Measurements from ENCODE around the gene MECP2. TPM values are rescaled to one million over a fixed set of nuclear protein-coding genes. Genes with fewer than 3 reads are reported as not detected.

The MECP2 gene
- total RNA-seq, 1 experiment from 2014 or later: 52.8 TPM

DNA sequence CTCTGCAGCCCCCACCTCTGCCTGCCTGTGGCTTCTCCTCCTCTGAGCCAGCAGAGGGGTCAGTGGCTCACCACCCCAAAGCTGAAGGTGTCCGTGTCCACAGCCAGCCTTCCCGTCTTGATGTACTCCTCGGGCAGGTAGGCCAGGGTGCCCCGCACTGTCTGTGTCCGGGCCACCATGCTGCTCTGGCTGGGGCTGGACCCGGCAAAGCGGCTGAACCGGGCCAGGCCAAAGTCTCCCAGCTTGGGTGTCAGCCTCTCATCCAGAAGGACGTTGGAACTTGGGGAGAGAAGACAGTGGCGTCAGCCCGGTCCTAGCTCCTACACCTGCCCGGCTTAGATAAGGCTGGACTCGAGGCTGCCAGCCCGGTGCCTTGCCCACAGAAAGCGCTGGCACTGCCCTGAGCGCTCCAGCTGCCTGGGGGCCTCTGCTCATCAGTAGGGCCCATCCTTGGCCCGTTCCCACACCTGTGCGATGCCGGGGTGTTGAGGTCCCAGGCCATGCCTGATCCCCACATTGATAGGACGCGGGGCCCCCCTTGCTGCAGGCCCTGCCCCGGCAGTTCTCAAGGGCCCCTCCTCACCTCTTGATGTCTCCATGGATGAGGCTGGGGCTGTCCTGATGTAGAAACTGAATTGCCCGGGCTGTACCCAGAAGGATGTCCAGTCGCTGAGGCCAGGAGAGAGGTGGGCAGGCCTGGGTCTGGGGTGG, 81.0 kb downstream of the MECP2 start:
- TF ChIP-seq, protein P1, sequence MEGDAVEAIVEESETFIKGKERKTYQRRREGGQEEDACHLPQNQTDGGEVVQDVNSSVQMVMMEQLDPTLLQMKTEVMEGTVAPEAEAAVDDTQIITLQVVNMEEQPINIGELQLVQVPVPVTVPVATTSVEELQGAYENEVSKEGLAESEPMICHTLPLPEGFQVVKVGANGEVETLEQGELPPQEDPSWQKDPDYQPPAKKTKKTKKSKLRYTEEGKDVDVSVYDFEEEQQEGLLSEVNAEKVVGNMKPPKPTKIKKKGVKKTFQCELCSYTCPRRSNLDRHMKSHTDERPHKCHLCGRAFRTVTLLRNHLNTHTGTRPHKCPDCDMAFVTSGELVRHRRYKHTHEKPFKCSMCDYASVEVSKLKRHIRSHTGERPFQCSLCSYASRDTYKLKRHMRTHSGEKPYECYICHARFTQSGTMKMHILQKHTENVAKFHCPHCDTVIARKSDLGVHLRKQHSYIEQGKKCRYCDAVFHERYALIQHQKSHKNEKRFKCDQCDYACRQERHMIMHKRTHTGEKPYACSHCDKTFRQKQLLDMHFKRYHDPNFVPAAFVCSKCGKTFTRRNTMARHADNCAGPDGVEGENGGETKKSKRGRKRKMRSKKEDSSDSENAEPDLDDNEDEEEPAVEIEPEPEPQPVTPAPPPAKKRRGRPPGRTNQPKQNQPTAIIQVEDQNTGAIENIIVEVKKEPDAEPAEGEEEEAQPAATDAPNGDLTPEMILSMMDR (conservative IDR thresholded peaks at IDR 0.05; ENCODE audit: low read depth, low read length): no peak
- TF ChIP-seq EZH2 (IDR thresholded peaks at IDR 0.05; ENCODE audit: borderline replicate concordance, low read depth, low read length, poor library complexity, severe bottlenecking): no peak

DNA sequence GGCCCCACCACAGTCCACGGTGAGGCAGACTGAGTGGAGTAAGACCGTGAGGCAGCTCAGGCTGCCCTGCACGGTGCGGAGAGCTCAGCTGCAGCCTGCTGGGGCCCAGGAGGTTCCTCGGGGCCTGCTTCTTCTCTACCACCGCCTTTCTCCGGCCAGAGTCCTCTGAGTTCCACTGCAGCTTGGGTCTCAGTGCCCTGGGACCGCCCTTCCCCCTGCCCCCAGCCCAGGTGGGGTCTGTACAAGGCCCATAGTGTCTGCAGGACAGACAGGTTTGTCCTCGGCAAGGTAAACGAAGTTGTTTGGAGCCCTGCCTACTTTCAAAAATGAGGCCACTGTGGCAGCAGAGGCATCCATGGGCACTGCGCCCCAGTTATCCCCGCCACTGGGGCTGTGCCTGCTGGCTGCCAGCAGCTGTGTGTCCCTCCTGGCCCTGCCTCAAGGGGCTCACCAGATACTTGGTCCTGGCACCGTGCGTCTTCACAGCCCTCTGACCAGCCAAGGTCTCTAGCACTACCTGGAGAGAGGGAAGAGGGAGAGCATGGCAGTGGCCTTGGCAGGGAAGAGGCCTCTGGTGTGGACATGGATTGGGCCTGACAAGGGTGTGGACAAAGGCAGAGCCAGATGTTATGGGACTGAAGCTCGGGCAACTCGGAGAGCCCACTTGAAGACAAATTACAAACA, 81.8 kb downstream of the MECP2 start:
- intact Hi-C loops (cut with micrococcal nuclease; ENCODE audit: unreplicated experiment): no loop called here
- Histone ChIP-seq H3K9me3 (ENCODE audit: low read depth, low read length, poor library complexity, severe bottlenecking) (no peaks in the 10 kb centered on the region), H3K27me3 (replicated peaks; ENCODE audit: insufficient read depth, low read depth, low read length, poor library complexity) (no peaks in the 10 kb centered on the region), H3K4me3 (ENCODE audit: low read depth, low read length, poor library complexity, severe bottlenecking) (no peak overlapping the region), H3K4me1 (ENCODE audit: insufficient read depth, low read length, poor library complexity, severe bottlenecking) (no peaks in the 10 kb centered on the region), H3K27ac (ENCODE audit: low read depth, low read length, poor library complexity, severe bottlenecking) (no peak overlapping the region), H3K36me3 (ENCODE audit: insufficient read depth, low read length, poor library complexity, severe bottlenecking) (peaks cover 29% of the 10 kb centered on the region)
- ChIA-PET POLR2A (ENCODE audit: low non-redundant PET) (no interaction called here), CTCF (interaction anchor here (0.7 kb wide), 1 partner anchor 31 kb away, joined by 3 read pairs; no protein-coding TSS in a partner anchor)
- TF ChIP-seq, protein P1 (conservative IDR thresholded peaks at IDR 0.05; ENCODE audit: low read depth, low read length): no peak
- no peak for TF ChIP-seq EZH2 (IDR thresholded peaks at IDR 0.05; ENCODE audit: borderline replicate concordance, low read depth, low read length, poor library complexity, severe bottlenecking)
- no peak for DNase-seq (ENCODE audit: low spot score)
- no TSS peak for BruUV-seq (replicated peaks)

More for the DNA sequence above, 81.0 kb downstream of the MECP2 start:
- H3K4me1 ChIP-seq (ENCODE audit: insufficient read depth, low read length, poor library complexity, severe bottlenecking): no peaks in the 10 kb centered on the region
- ChIA-PET CTCF (no interaction called here), POLR2A (ENCODE audit: low non-redundant PET) (no interaction called here)
- no peak overlapping the region for H3K27ac ChIP-seq (ENCODE audit: low read depth, low read length, poor library complexity, severe bottlenecking)
- no peak overlapping the region for H3K4me3 ChIP-seq (ENCODE audit: low read depth, low read length, poor library complexity, severe bottlenecking)
- no peaks in the 10 kb centered on the region for H3K9me3 ChIP-seq (ENCODE audit: low read depth, low read length, poor library complexity, severe bottlenecking)
- H3K36me3 ChIP-seq (ENCODE audit: insufficient read depth, low read length, poor library complexity, severe bottlenecking): peaks cover 29% of the 10 kb centered on the region
- peaks cover 8% of the 10 kb centered on the region for H3K27me3 ChIP-seq (replicated peaks; ENCODE audit: insufficient read depth, low read depth, low read length, poor library complexity)
- no TSS peak for BruUV-seq (replicated peaks)
- intact Hi-C loops (cut with micrococcal nuclease; ENCODE audit: unreplicated experiment): no loop called here
- no peak for DNase-seq (ENCODE audit: low spot score)

- Histone ChIP-seq H3K9me3 (ENCODE audit: low read depth, low read length, poor library complexity, severe bottlenecking) (no peaks in the 10 kb centered on the region), H3K4me1 (ENCODE audit: insufficient read depth, low read length, poor library complexity, severe bottlenecking) (no peaks in the 10 kb centered on the region), H3K36me3 (ENCODE audit: insufficient read depth, low read length, poor library complexity, severe bottlenecking) (peaks cover 29% of the 10 kb centered on the region), H3K4me3 (ENCODE audit: low read depth, low read length, poor library complexity, severe bottlenecking) (no peak overlapping the region), H3K27me3 (replicated peaks; ENCODE audit: insufficient read depth, low read depth, low read length, poor library complexity) (no peaks in the 10 kb centered on the region), H3K27ac (ENCODE audit: low read depth, low read length, poor library complexity, severe bottlenecking) (no peak overlapping the region)
- peak; percentile 21 for DNase-seq (ENCODE audit: low spot score)
- ChIA-PET POLR2A (ENCODE audit: low non-redundant PET) (no interaction called here), CTCF (interaction anchor here (0.8 kb wide), 1 partner anchor 32 kb away, joined by 5 read pairs; no protein-coding TSS in a partner anchor)
- TF ChIP-seq, protein P1 (conservative IDR thresholded peaks at IDR 0.05; ENCODE audit: low read depth, low read length): no peak
- no peak for TF ChIP-seq EZH2 (IDR thresholded peaks at IDR 0.05; ENCODE audit: borderline replicate concordance, low read depth, low read length, poor library complexity, severe bottlenecking)
- no TSS peak for BruUV-seq (replicated peaks)
- intact Hi-C loops (cut with micrococcal nuclease; ENCODE audit: unreplicated experiment): no loop called here
Observed at GRCh38 chrX:154014429-154015380, 82.8 kb downstream of the MECP2 start.
